ENCODE data around the gene HUNK. TPM values are rescaled to one million over a fixed set of nuclear protein-coding genes. Genes with fewer than 3 reads are reported as not detected.
A peak's percentile ranks its signal among the peaks of the same experiment; 100 is the strongest.

Gene HUNK
- total and polyA plus RNA-seq, 8 donors, result 2.6 to 17.0 (median 9.0) TPM

DNA sequence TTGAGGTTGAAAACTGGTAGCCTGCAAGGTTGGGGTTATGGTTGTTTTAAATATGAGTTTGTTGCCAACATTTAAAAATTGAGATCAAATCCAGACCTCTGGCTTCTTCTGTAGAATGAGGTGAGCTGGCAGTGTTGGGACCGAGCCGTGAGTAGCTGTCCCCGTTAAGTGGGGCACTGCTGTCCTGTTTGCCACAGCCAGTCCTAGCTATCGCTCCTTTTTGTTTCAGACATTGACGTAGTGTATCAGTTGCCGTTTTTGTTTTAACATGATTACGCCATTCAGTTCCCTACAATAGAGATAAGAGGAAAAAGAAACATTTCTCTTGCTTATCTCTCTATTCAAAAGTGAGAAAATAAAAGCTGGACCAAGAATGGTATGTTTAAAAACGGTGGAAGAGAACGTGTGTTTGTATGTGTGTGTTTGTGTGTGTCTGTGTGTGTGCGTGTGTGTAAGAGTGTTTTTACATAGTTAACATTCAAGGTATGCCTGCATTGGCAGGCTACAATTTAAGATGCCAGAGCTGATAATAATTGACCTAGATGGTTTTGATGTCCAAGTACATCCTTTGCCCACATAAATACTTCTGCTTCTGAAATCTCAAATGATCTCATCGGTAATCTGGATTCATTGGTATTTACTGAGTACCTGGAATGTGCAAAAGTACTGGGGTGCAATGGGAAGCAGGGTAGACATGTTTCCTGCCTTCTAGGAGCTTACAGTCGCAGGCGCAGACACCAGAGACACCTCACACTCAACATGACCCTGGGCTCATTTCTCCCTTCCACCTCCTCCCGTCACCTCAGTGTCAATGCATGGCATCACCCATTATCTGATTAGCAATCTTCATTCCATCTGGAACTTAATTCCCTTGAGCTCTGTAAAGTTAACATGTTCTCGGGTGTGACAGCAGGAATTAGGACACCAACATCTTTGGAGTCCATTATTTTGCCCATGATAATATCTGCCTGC lies 65.8 kb downstream of the HUNK start:
- TF ChIP-seq, protein P1, sequence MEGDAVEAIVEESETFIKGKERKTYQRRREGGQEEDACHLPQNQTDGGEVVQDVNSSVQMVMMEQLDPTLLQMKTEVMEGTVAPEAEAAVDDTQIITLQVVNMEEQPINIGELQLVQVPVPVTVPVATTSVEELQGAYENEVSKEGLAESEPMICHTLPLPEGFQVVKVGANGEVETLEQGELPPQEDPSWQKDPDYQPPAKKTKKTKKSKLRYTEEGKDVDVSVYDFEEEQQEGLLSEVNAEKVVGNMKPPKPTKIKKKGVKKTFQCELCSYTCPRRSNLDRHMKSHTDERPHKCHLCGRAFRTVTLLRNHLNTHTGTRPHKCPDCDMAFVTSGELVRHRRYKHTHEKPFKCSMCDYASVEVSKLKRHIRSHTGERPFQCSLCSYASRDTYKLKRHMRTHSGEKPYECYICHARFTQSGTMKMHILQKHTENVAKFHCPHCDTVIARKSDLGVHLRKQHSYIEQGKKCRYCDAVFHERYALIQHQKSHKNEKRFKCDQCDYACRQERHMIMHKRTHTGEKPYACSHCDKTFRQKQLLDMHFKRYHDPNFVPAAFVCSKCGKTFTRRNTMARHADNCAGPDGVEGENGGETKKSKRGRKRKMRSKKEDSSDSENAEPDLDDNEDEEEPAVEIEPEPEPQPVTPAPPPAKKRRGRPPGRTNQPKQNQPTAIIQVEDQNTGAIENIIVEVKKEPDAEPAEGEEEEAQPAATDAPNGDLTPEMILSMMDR (IDR thresholded peaks at IDR 0.05), result no peak
- Histone ChIP-seq H3K36me3 (no peaks in the 10 kb centered on the region), H3K4me3 (peak overlapping the region in 2 of 4 donors; percentile 1 to 4), H3K27me3 (no peaks in the 10 kb centered on the region), H3K9me3 (no peaks in the 10 kb centered on the region), H3K4me1 (peaks cover 0 to 29% (median 20%) of the 10 kb centered on the region in 3 donors), H3K27ac (peak overlapping the region in 3 of 4 donors; percentile 47 to 58 (median 54))
- ATAC-seq, result peak; percentile 78 to 87 (median 86)
- WGBS, 2 donors, result 34 to 40% methylated on average over 15 of the region's 15 CpGs
- no peak for FAIRE-seq
- peak in 1 of 6 donors; percentile 33 for DNase-seq
- intact Hi-C loops (cut with DNase I), result no loop called here

DNA sequence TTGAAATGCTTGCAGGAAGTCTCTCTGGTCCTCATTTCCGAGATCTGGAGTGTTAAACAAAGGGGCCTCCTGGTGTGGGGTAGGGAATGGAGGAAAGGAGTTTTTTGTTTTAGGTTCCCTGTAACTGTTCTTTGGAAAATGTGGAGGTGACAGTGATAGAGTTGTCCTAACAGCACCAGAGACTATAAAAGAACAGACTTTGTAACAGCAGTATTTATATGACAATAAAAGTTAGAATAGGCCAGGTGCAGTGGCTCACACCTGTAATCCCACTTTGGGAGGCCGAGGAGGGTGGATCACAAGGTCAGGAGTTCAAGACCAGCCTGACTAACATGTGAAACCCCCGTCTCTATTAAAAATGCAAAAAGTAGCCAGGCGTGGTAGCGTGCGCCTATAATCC lies 68.9 kb downstream of the HUNK start:
- no peak for FAIRE-seq
- Histone ChIP-seq H3K36me3 (no peaks in the 10 kb centered on the region), H3K27me3 (no peaks in the 10 kb centered on the region), H3K4me3 (no peak overlapping the region), H3K9me3 (no peaks in the 10 kb centered on the region), H3K27ac (no peak overlapping the region), H3K4me1 (peaks cover 0 to 20% (median 11%) of the 10 kb centered on the region in 3 donors)
- intact Hi-C loops (cut with DNase I), result no loop called here
- TF ChIP-seq, protein P1 (IDR thresholded peaks at IDR 0.05), result no peak
- 95 to 96% methylated on average over 6 of the region's 6 CpGs for WGBS, 2 donors
- DNase-seq, result no peak
- no peak for ATAC-seq

DNA sequence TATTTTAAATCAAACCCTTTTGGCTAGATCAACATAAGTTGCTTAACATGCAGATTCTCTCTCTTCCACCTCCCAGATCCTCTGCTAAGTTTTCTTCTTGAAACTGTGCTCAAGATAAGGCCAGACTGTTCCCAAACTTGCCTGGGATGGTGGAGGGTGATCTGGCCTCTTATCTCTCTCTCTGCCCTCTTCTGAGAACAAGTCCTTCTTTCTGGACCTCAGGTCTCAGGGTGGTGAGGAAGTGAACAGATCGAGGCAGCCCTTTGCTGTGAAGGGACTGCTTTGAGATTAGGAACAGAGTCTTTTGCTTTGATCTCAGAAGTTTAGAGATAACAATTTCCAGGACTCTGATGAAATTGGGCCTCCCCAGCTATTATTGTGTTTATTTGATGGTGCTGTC lies 70.7 kb downstream of the HUNK start:
- DNase-seq (no peak), ATAC-seq (no peak), FAIRE-seq (no peak)
- Histone ChIP-seq H3K4me1 (peaks cover 0 to 6% (median 5%) of the 10 kb centered on the region in 3 donors), H3K27me3 (no peaks in the 10 kb centered on the region), H3K9me3 (no peaks in the 10 kb centered on the region), H3K4me3 (no peak overlapping the region), H3K27ac (no peak overlapping the region), H3K36me3 (peaks cover 0 to 9% (median 0%) of the 10 kb centered on the region in 3 donors)
- intact Hi-C loops (cut with DNase I), result no loop called here
- TF ChIP-seq, protein P1 (IDR thresholded peaks at IDR 0.05), result no peak
- WGBS, 2 donors, result 78 to 85% methylated on average over 1 of the region's 1 CpG

DNA sequence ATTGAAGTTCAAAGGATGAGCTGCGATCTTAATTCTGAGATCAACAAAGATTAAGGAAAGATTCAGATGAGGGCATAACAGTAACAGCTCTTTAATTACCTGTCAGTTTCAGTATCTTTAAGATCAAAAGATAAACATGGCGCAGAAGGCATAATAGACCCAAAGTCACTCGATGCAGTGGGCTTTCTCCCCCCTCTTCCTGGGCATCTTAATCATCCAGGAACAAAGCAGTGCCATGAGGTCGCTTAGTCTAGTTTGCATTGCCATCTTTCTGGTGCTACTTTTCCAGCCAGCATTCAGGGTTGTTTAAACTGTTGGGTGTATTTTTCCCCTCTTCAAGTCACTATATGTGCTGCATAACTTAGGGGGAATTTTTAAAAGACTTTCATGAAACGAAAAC lies 72.3 kb downstream of the HUNK start:
- 73 to 77% methylated on average over 5 of the region's 5 CpGs for WGBS, 2 donors
- FAIRE-seq (no peak), DNase-seq (no peak), ATAC-seq (no peak)
- Histone ChIP-seq H3K36me3 (peaks cover 0 to 15% (median 0%) of the 10 kb centered on the region in 3 donors), H3K4me1 (no peaks in the 10 kb centered on the region), H3K27ac (no peak overlapping the region), H3K4me3 (no peak overlapping the region), H3K9me3 (no peaks in the 10 kb centered on the region), H3K27me3 (no peaks in the 10 kb centered on the region)
- intact Hi-C loops (cut with DNase I), result no loop called here
- TF ChIP-seq, protein P1 (IDR thresholded peaks at IDR 0.05), result no peak

DNA sequence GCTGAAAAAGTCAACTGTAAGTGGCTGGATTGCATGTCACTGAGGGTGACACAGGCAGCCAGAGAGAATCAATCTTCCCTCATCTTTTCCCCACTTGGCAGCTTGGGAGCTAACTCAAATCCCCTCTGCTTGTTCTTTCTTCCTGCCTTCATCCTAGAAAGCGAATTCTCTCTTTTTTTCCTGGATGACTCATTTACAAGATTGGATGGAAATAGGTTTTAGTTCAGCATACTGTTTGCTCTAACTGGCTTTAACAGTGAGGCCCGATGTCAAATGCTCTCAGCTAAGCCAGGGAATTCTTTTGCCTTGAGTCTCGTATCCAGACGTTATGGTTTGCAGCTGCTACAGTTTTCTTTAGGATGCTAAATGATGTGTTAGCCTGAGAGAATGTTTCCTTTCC lies 72.7 kb downstream of the HUNK start:
- no peaks in the 10 kb centered on the region for H3K27me3 ChIP-seq
- WGBS, 2 donors, result 81 to 83% methylated on average over 4 of the region's 4 CpGs
- H3K27ac ChIP-seq, result no peak overlapping the region
- intact Hi-C loops (cut with DNase I), result no loop called here
- no peaks in the 10 kb centered on the region for H3K9me3 ChIP-seq
- FAIRE-seq, result no peak
- no peaks in the 10 kb centered on the region for H3K4me1 ChIP-seq
- H3K4me3 ChIP-seq, result no peak overlapping the region
- H3K36me3 ChIP-seq, result peaks cover 0 to 15% (median 0%) of the 10 kb centered on the region in 3 donors
- TF ChIP-seq, protein P1 (IDR thresholded peaks at IDR 0.05), result no peak
- ATAC-seq, result peak in 1 of 4 donors; percentile 50
- DNase-seq, result no peak
